HT-29 (cell line): ENCODE results near the gene OCLN. TPM values are rescaled to one million over a fixed set of nuclear protein-coding genes. Genes with fewer than 3 reads are reported as not detected.
"Not testable (repeated sequence)": the region's sequence is repeated elsewhere in the genome, so short reads cannot be mapped to it uniquely, and the experiment has no call there.

Experiments used
- DNase-seq: peaks from one replicate; pipeline ENCODE4 v3.0.0-alpha.2; 2015; ENCODE audit warnings: low spot score
- total RNA-seq: library from RNA; depleted of rRNA; stranded (reverse); fragments of >200 nt; shearing (Covaris generic); gene quantifications from 2 replicates; pipeline ENCODE4 v1.2.3, GENCODE V29; 2014

The OCLN gene
- total RNA-seq, 1 experiment from 2014 or later, result 43.6 TPM

- DNase-seq, result peak; percentile 83
These were observed 35.4 kb downstream of the OCLN start for GRCh38 chr5:69528035-69528434.

GRCh38 chr5:69528609-69529008, 36.0 kb downstream of the OCLN start:
- DNase-seq, result no peak

- peak; percentile 62 for DNase-seq
These were observed 38.2 kb downstream of the OCLN start for GRCh38 chr5:69530561-69531405.

- DNase-seq, result no peak
These were observed 38.8 kb downstream of the OCLN start for GRCh38 chr5:69531406-69531801.

- not testable (repeated sequence) for DNase-seq
These were observed 45.3 kb downstream of the OCLN start for GRCh38 chr5:69537911-69538310.

- DNase-seq, result not testable (repeated sequence)
These were observed 46.1 kb downstream of the OCLN start for GRCh38 chr5:69538735-69539134.

- DNase-seq, result not testable (repeated sequence)
These were observed 48.8 kb downstream of the OCLN start for GRCh38 chr5:69541347-69541746.

GRCh38 chr5:69542838-69543618, 50.4 kb downstream of the OCLN start:
- DNase-seq, result not testable (repeated sequence)

- DNase-seq, result not testable (repeated sequence)
These were observed 52.0 kb downstream of the OCLN start for GRCh38 chr5:69544602-69545001.

- DNase-seq, result peak; percentile 71
These were observed 67.3 kb downstream of the OCLN start, which contains the start of gene GTF2H2C for GRCh38 chr5:69559908-69560330. Gene GTF2H2C, plus strand, starts transcription at chr5:69560191. Its CDS starts 4,942 bp downstream, at chr5:69565133.

GRCh38 chr5:69560587-69561431, 68.2 kb downstream of the OCLN start:
- DNase-seq, result peak; percentile 0

GRCh38 chr5:69566172-69566571, 73.6 kb downstream of the OCLN start:
- not testable (repeated sequence) for DNase-seq

- DNase-seq, result not testable (repeated sequence)
These were observed 75.5 kb downstream of the OCLN start for GRCh38 chr5:69568072-69568471.

GRCh38 chr5:69583356-69583755, 90.8 kb downstream of the OCLN start:
- DNase-seq, result not testable (repeated sequence)

GRCh38 chr5:69596114-69596840, 103.7 kb downstream of the OCLN start:
- not testable (repeated sequence) for DNase-seq

GRCh38 chr5:69601947-69602346, 109.4 kb downstream of the OCLN start:
- DNase-seq, result not testable (repeated sequence)

GRCh38 chr5:69606839-69607238, 114.2 kb downstream of the OCLN start:
- not testable (repeated sequence) for DNase-seq
